Body of pancreas (tissue), 4 donors: Measurements from ENCODE around the gene RBCK1.

Source experiments
- CTCF ChIP-seq, 7 experiments: fragments of 450-650 bp in 4 of 7; fragments of 200-600 bp in 3 of 7; sonication (generic) in 3 of 7; IDR thresholded peaks; one replicate each; pipeline ENCODE4 v1.5.1; 2016 to 2019; ENCODE audit warnings: antibody characterized with exemption in 7 of 7
- POLR2A ChIP-seq, 3 donors: fragments of 450-650 bp; IDR thresholded peaks; one replicate each; pipeline ENCODE4 v1.6.1; 2016; ENCODE audit warnings: antibody characterized with exemption in 3 of 3, mild to moderate bottlenecking in 2 of 3

DNA sequence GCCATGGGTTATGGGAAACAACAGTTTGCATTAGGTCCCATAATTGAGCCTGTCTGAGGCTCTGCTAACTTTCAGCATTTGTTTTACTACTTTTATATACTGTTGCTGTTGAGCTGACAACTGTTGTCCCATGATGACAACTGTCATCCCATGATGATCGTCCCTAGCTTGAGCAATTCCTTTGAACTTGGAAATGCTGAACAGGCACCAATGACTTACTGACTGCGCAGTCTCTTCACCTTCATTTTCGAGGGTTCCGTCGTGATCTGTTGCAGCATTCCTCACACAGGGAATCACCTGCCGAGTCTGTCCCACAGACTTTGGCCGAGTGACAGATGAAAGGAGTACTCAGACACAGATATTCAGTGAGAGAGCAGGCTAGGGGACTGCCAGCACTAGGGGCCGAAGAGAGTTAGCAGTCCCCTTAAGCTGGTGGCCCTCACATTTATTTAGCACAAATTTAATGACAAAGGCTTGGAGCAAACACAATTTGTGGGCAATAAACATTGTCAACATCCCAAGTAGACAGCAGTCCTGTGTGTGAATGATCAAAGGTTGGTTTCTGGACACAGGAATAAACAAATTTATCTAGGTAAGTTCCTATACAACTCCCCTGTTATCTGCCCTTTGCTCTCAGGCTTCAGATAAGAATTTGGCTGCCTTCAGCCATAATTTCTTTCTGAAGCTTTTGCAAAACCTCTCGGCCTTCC, 64.2 kb downstream of the RBCK1 start:
- TF ChIP-seq CTCF (IDR thresholded peaks at IDR 0.05) (no peak), POLR2A (IDR thresholded peaks at IDR 0.05) (no peak)
